ENCODE results near the gene GSG1.

DNA sequence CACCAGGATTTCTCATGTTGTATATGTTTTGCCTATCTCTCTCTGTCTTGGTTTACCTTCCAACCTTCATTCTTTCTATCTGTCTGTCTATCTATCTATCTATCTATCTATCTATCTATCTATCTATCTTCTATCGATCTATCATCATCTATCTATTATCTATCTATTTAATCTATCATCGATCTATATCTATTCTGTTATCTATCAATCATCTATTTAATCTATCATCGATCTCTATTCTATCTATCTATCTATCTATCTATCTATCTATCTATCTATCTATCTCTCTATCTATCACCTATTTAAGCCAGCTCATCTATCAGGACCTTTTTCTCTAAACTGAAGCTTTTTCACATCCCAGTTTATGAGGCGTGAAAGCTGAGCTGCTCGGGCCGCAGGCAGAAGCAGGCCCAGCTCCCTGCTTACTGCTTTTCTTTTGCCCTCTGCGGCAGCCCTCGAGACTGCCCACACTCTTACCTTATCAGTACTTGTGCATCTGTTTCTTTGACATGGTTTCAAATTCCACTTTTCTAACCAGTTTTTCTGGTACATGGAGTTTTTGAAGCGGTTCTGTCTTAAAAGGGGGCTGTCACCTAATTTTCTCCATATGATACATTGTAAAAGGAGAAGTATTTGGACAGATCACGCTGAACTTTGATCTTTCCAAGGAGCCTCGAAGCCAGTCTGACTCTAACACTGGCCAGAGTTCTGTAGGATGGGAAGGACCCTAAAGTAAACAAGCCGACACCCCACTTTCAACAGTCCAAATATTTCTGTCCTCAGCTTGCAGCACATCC, 44.4 kb upstream of the GSG1 start:
- TF ChIP-seq, protein P1, sequence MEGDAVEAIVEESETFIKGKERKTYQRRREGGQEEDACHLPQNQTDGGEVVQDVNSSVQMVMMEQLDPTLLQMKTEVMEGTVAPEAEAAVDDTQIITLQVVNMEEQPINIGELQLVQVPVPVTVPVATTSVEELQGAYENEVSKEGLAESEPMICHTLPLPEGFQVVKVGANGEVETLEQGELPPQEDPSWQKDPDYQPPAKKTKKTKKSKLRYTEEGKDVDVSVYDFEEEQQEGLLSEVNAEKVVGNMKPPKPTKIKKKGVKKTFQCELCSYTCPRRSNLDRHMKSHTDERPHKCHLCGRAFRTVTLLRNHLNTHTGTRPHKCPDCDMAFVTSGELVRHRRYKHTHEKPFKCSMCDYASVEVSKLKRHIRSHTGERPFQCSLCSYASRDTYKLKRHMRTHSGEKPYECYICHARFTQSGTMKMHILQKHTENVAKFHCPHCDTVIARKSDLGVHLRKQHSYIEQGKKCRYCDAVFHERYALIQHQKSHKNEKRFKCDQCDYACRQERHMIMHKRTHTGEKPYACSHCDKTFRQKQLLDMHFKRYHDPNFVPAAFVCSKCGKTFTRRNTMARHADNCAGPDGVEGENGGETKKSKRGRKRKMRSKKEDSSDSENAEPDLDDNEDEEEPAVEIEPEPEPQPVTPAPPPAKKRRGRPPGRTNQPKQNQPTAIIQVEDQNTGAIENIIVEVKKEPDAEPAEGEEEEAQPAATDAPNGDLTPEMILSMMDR (IDR thresholded peaks at IDR 0.05; ENCODE audit: borderline replicate concordance, extremely low read depth, low read length, poor library complexity, severe bottlenecking) = no peak
- TF ChIP-seq EZH2 (IDR thresholded peaks at IDR 0.05; ENCODE audit: borderline replicate concordance, low read depth, low read length, severe bottlenecking) = no peak
